DMS114 treated with DMSO at 0.1 percent for 48 hours (cell line): ENCODE results near the gene SPOCK1.
"Not testable (repeated sequence)": the region's sequence is repeated elsewhere in the genome, so short reads cannot be mapped to it uniquely, and the experiment has no call there.

Source experiments
- DNase-seq: peaks from one replicate; lab custom pipeline; 2025; ENCODE audit not compliant: unreplicated experiment; lab: John Stamatoyannopoulos, UW

The SPOCK1 gene

DNA sequence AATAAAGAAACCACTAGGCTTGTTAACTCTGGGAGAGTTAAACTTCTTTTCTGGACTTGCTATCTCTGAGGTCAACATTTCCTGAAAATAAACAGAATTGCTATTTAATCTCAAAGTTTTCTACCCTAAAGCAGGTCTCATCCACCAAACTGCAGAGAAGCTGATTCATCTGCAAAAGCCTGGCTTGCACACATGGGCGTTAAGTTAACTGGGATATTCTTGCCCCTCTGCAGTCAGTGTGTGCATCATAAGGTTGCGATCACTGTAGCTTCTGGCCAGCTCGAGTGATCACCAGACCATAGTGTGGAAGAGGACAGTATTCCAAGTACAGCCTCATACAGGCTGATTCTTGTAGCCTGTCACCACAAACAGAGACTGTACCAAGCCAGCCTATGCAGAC, 99.2 kb downstream of the SPOCK1 start:
- no peak for DNase-seq

DNA sequence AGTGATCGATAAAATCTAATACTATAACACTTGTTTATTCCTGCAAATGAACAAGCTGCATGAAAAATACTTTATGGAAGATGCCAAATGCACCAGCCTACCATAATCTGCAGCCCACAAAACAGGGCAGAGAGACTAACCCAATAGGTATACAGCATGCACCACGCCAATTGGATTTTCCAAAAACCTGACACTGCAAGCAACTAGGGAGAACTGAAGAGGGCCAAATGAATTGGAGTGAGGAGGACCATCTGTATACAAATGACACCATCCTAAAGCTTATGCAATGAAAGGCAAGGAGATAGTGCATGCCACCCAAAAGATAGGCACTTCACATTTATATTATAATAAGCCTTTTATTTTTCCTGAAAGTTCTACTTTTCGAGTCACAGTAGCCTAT, 100.4 kb downstream of the SPOCK1 start:
- DNase-seq, result no peak

DNA sequence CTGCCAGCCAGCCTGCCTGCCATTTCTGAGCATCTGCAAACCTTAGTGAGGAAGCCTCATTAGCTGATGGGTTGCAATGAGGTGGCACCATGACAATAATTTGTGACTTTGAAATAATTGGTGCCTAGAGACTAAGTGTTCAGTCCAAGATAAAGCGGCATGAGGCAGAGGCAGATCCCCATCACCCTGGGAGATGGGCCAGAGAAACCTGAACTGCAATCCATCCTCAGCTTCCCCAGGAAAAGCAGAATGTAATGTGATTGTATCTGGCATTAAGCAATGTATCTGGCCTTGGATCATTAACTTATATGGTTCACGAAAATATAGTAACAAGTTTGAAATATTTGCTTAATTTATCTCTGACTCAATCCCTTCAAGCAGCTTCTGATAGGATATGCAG, 101.0 kb downstream of the SPOCK1 start:
- DNase-seq, result no peak

DNA sequence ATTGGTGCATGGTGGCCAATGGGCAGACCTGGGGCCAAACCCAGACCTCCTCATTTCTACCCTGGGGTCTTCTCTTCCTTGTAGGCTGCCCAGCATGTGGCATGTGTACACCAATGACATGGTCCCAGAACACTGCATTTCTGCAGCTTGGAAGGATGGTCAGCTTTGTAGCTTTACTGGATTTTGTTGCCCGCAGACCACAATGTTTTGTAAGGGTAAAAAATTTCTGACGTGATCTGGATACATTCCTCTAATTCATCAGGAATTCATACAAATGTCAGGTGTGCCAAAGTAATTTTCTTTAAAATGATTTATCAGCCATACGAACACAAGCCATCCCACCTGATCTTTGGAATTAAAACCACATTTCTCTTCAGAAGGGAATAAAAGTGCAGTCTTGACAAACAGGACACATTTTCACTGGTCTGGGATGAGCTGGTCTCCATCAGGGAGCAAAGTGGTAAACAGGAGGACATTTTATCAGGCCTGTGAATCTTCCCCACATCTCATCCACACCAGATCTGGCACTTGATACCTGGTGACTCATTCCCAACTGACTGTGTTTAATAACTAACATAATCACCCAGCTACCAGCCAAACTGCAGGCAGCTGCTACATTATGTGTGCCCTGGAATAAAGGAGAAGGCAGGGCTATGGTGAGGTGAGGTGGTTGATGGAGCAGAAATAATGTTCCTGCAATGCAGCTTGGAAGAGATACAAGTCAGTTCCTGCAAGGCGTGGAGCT, 103.9 kb downstream of the SPOCK1 start:
- DNase-seq, result no peak

DNA sequence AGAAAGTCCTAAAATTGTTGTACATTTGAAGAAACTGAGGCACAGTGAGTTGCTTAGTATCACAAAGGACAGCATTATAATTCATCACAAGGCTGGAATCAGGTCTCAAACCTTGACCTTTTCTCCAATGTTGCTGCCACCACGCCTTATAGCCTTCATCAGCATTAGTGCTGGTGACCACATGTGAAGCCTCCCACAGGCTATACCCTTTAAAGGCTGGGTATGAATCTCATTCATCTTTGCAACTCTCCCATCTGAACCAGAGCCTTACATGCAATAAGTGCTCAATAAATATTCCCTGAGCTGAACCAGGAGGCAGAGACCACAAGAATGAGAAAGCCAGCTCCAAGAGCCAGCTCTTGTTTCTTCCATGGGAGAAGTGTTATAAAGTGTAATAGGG, 104.7 kb downstream of the SPOCK1 start:
- DNase-seq, result no peak

DNA sequence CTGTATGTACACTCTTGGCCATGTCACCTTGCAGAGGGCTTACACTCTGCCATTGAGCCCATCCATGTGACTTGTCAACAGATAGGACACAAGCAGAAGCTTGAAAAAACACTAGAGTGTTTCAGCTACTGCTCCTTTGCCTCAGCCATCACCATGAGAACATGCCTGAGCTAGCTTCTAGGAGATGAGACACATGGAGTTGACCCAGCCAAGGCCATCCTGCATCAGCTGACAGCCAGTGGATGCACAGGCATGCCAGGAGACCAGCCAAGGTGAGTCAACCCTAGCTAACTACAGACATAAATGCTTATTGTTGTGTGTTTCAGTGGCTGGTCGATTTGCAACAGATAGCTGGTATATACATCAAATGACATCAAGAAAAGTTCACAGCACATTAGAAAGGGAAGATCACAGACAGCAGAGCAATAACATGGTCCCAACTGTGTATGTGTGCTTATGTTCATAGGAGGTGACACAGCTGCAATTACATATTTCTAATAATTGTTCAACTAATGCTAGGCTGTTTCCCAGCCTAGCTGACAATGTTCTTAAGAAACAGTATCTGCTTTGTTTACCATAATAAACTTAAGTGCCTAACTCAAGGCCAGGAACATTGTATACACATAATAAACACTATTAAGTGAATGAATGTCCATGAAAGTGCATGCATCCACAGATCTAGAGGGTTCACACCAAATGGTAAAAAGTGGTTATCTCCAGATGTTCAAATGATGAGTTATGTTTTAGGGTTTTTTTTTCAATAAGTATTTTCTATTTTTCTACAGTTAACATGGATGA, 105.7 kb downstream of the SPOCK1 start:
- DNase-seq, result no peak

DNA sequence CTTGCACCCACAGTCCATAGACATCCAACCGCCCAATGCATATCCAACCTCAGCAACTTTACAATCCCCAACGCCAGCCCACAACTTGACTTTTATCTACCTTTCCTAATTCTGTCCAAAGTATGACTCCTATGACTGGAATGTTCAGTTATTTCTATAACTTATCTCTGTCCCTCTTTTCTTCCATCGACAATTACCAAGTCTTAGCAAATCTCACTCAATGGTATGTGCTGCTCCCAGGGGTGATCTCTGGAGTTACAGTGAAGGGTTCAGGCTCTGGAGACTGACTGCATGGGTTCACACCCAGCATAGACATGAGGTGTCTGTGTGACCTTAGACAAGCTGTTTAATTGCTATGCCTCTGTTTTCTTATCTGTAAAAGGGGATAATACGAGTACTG, 106.9 kb downstream of the SPOCK1 start:
- DNase-seq, result no peak

DNA sequence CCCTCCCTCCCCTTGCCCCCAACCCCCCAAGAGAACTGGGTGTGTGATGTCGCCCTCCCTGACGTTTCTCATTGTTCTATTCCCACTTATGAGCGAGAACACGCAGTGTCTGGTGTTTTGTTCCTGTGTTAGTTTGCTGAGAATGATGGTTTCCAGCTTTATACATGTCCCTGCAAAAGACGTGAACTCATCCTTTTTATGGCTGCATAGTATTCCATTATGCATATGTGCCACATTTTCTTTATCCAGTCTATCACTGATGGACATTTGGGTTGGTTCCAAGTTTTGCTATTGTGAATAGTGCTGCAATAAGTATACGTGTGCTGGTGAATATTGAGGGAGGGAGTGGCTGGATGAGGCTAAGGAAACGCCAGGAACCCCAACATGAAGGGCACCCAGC, 108.1 kb downstream of the SPOCK1 start:
- DNase-seq, result not testable (repeated sequence)

DNA sequence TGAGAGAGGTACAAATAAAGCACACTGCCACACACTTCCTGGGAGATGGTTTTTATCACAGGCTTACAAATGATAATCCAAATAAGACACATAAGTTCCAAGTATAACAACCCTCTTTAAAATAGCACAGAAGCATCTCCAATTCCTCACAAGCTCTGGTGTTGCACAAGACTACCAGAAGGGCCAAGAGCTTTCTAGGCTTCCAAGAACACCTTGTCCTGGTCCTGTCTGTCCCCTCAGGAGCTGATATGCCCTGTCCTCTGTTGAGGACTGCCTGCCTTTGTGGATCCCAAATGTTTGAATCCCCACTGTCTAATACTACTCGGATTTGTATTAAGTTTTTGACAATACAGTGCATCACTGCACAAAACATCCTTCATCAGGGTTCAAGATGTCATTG, 110.1 kb downstream of the SPOCK1 start:
- DNase-seq, result no peak

DNA sequence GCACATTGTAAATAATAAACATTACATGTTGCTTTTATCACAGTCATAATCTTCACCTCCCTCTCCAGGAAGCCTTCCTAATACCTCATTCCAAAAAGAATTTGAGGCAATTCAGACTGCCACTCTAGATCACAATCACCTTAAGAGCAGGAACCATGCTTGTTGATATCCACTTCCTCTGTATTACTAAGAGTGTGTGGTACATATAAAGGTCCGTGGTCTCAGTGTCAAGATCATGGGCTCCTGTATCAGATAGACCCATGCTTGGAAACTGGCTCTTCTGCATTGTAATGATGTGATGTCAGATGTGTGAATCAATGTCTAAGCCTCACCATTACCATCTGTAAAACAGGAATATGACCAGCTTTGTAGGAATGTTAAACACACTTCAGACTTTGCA, 114.1 kb downstream of the SPOCK1 start:
- DNase-seq, result no peak

DNA sequence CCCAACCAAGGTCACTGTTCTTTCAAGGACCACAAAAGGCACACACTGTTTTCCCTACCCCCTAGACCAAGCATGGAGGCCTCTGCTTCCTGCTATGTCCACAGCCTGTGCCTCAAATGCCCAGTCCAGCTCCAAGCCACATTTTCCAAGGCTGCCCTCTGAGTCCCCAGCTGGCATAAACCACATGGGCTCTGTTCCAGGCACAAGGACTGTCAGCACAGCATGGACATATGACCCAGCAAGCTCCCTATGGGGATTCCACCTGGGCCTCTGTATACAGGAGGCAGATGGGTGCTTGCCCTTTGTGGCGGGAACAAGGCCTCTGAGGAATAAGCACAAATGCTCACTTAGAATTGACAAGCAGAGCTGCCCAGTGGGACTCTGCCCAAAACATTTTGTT, 115.2 kb downstream of the SPOCK1 start:
- DNase-seq, result no peak

DNA sequence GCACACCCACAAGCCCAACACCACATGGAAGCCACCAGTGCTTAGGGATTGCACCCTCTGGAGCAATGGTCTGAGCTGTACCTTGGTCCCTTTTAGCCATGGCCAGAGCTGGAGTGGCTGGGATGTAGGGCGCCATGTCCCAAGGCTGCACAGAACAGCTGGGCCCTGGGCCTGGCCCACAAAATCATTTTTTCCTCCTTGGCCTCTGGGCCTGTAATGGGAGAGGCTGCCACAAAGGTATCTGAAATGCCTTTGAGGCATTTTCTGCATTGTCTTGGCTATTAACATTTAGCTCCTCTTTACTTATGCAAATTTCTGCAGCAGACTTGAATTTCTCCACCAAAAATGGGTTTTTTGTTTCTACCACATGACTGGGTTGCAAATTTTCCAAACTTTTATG, 117.6 kb downstream of the SPOCK1 start:
- DNase-seq, result no peak

DNA sequence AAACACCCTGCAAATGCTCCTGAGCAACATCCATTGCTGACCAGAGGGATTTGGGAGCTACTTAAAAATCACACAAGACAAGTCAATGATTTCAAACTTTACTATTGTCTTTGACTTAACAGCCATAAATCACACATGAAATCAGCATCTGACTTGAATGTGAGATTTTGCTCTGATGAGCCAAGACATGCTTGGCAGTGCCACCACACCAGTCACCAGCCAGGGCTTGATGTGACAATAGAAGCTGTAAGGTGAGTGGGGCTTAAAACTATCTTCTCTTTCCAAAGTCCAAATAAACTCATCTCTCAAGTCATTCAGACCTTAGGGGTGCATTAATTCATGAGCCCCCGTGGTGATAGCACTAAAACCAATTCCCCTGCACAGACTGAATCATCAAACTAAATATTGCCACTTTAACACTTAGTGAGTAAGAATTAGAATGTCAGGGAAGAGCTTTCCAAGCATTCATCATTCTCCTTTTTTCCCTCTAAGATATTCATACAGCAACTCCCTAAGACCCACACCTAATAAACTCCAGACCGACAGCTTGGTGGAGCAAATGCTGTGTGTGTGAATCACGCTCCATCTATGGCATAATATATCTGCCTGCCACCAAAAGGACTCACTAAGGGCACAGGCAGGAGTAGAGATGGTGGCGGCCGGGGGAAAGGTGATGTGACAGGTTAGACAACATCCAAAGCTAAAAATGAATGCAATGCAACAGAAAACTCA, 119.4 kb downstream of the SPOCK1 start:
- DNase-seq, result no peak

DNA sequence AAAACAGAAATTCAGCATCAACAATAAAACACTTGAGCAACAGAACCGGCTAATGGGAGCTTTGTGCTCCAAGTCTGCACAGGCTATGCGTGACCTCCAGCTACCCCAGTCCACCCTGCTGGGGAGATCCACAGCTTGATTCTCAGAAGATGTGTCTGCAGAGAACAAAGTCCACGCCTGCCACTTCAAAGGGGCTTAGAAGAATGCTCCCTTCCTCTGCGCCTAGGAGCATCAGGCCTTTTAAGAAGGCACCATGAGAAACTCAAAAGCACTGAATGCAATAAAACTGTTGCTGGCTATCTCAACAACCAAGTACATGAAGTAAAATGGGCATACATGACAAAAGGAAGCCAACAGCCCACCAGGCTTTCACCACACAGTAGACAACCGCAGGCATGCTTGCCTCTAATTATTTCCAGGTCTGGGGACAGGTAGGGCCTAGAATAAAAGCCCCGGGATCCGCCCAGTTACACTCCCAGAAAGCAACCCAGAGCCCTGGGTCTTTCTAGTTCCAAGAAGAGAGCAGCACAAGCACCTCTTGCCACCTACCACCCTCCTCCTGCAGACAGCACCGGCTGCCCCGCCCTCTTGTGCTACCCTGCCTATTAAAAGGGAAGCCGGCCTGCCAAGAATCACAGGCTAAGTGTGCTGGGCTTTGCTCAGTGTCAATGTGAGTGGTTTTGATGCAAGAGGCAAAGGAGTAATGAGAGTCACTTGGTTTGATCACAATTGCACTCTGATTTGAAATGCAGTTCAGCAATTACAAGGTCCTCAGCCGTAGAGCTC, 123.2 kb downstream of the SPOCK1 start:
- DNase-seq, result no peak

DNA sequence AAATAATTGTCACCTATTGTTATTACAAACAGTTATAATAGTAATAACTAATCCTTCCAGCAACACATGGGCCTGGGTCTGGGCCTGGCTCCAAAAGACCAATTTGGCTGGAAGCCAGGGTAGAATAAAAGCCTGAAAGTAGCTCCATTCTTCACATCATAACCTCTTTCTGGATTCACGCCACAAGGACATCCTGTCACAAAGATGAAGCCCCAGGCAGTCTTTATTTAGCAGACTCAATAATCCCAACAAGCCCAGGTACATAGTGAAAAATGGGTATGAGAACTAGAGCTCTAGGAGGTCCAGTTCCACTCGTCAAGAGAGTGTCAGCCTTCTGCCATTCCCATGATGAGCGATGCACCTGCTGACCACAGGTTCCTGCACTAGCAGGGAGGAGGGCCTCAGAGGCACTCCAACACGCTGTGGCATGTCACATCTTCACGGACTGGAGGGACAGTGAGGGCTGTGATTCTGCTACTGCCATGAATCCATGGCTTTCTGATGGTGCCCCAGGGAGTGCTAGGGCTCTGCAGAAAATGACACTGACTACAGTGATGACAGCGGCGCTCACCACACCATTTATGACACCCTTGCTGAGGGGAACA, 124.9 kb downstream of the SPOCK1 start:
- DNase-seq, result no peak

DNA sequence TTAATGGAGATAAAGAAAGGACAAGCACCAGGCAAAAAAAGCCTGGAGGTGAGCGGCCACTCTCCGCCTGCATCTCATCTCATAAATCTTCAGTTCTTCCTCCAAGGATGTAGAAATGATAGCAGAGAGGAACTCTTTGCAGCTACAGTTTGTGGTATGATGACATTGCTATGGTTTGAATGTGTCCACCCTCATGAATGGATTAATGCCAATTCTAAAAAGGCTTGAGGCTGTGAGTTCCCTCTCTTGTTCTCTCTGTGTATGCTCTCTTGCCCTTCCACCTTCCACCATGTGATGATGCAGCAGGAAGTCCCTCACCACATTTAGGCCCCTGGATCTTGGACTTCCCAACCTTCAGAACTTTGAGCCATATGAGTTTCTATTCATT, 126.4 kb downstream of the SPOCK1 start:
- DNase-seq, result no peak

DNA sequence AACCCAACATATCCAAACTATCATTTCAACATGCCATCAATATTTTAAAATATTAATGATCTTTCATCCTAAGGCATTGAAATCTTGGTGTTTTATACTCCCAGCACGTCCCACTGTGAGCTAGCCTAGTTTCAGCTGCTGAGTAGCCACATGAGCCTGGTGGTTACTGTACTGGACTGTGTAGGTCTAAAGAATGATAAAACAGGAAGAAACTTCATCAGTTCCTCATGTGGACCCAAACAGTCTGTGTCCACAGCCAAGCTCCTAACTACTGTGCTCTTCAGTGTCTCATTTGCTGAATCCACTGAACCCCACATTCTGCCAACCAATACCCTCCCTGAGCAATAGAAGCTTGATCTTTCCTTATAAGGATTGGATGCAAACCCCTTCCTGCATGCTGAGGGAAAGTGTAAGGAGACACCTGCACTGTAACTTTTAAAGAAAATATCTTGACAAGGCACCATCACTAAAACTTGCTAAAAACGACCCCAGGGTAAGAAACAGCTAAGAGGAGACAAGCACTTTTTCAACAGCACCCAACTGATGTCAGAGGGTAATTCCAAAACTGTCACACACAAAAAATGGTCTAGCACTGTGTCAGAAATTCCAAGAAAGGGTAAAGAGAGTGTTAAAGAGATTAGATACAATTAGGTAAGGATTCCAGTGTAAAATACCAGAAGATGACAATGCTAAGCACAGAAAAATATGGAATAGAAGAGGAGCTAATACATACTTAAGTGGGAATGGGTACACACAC, 126.9 kb downstream of the SPOCK1 start:
- no peak for DNase-seq

DNA sequence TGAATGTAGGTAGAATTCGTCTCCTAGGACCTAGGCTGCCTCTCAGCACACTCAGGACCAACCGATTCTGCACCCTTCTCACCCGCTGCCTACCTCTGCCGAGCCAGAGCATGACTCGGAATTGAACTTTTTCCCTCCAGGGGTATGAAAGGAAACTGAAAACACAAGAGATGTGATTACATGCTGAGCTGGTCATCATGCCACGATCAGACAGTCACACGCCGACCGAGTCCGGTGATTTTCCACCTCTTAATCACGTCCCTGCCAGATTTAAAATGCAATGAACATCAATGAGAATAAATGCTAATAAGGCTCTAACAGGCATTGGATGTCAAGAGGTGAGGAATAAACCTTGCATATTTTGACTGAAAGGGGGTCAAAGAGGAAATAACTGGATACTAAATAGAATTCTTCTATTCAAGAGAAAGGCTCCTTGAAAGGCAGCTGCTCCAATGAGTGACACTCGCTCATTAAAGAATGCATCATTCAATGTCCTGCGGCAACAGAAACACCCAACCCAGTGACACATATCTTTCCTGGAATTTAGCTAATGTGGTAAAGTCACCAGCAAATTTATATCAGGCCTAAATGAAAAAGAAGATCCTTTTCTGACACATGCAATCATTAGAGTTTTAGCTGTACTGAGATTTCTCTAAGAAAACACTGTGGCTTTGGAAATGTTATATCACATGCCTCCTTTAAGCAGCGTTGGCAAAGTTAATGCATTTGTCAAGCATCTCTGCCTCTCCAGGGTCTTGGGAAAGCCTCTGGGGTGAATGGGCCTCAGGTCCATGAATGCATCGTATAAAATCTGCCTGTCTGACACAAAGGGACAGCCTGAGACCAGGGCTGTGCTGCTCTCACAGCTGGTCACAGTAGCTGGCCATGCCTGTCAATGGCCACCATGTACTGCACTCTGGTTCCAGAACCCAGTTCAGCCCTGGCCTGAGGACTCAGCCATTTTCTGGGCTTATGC, 128.7 kb downstream of the SPOCK1 start:
- no peak for DNase-seq

DNA sequence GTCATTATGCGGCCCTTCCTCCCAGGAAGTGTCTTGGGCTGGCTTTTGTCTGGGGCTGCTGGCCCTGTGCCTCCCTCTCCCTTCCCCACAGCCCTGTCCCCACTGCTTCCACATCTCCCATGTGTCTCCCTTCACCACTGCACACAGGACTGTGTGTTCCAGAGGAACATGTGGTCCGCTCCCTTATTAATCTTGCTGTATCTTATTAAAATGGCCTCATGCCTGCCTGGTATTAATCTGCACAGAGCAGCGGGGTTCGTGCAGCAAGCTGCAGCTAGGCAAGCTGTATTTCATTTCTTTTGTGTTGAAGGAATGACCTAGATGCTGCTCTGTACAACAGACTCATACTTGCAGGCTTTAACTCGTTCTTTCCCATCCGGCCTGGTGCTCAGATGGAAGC, 130.5 kb downstream of the SPOCK1 start:
- no peak for DNase-seq
